Measurements from ENCODE around the gene GFPT2.

The GFPT2 gene

DNA sequence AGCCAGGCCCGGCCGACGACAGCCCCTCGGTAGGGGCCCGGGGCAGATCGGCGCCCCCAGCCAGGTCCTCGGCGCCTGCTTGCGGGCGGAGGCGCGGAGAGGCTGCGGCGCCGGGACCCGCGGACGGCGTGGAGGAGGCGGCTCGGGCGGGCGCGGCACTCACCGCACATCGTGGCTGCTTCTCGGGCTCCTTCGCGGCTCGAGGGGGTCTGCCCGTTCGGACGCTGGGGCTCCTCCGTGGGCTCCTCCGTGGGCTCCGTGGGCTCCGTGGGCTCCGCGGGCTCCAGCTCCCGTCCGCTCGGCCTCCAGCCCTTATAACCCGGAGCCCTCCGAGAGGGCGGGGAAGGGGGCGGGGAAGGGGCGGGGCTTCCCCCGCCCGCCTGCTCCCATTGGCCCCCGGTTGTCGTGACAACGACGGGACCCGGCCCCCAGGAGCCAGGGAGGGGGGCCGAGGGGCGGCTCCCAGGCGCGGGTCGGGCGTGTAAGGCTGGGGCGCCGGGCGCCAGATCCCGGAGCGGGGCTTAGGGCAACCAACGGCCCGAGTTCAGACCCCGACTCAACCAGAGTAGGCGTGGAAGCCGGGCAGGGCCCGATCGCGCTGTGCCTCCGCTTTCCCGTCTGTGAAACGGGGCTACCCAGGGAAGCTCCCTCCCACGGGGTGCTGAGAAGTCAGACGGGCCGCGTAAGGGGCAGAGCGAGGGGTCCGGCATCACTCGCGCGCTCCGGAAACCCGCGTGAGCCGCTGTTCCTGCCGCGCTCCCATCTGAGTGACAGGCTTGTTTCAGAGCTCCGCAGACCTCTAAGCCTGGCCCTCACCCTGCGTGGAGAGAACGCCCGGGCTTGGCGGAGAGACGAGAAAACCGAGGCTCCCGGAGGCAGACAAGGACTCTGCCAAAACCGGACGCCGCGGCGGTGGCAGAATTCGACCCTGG is at the start of gene GFPT2:
GFPT2 (minus strand) TSS at position 289 of the 932 bp plus-strand sequence; CDS start at position 170, 119 bp downstream.
- DNase-seq = peak; percentile 46

DNA sequence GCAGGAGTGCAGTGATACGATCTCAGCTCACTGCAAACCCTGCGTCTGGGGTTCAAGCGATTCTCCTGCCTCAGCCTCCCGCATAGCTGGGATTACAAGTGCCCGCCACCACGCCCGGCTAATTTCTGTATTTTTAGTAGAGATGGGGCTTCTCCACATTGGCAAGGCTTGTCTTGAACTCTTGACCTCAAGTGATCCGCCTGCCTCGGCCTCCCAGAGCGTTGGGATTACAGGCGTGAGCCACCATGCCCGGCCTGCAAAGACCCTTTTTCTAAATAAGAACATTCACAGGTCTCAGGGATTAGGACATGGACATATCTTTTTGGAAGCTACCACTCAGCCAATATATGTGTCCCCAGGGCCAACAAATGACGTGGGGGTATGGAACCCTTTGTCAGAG is 49.6 kb upstream of the GFPT2 start:
- no peak for DNase-seq

DNA sequence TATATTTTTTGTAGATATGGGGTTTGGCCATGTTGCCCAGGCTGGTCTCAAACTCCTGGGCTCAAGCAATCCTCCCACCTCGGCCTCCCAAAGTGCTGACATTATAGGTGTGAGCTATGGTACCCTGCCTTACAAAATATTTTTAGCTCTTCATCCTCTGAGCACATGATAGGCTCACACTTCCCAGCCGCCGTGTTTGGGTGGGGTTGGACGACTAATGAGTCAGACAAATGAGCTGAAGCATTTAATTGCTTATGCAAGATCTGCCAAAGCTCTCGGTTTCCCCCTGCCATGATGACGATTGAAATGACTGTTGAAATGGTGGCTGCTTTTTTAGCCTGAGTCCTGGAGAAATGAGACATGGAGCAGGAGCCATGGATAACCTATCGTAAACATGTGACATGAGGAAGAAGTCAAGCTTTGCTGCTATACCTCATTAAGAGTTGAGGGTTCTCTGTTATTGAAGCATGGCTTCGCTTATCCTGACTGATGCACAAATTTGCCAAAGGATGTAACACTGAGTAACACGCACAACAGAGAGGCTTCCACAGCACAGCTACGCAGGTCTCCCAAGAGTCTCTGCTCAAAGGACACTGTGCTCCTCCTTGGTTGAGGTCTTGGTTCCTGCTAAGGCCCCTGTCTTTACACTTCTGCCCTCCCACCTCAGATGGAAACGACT is 48.2 kb upstream of the GFPT2 start:
- no peak for DNase-seq

DNA sequence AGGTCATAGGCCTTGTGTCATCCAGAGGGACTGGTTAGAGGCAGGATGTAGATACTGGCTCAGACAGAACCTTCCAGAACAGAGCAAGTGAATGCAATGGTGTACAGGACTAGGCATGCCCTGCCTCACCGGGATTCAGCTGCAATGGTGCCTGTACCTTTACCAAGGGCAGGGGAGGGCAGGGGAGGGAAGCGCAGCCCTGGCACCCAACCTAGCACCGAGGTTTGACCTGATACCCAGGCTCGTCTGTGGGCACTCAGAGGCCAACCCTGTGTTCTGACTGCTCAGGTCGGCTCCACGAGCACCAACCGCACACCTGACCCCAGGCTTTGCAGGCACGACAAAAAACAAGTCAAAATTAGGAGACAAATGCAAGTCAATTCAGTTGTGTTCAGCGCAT is 47.3 kb upstream of the GFPT2 start:
- no peak for DNase-seq

DNA sequence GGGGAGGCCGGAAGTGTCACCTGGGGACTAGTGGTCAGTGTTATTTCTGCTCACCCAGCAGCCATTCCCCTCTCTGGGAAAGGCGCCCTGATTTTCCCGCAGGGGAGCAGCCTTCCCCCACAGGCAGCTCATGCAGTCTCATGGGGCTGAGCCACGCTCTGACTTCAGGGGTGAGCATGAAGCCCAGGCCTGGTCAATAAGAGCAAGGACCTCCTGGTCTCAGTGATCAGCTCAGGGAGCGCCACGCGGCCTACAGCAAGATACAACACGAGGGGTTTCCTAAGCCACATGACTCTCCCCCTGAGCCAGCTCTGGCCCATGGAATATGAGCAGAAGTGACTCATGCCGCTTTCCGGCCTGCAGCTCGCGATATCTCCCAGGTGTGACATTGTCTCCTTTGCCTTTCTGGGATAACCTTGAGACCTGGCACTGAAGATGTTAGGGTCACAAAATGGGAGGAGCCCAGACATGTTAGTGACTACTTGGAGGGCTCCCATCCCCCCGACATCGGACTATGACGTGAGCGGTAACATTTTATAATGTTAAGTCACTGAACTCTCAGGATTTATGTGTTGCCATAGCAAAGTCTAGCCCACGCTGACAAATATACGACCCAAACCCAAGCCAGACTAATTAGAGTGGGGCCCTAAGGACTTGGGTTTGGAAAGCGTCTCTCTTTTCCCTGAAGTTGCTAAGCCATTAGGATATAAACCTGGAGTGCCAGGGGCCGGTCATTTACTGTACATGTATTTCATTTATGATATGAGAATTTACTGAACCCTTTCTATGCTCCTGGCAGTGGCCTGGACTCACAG is 46.5 kb upstream of the GFPT2 start:
- no peak for DNase-seq

DNA sequence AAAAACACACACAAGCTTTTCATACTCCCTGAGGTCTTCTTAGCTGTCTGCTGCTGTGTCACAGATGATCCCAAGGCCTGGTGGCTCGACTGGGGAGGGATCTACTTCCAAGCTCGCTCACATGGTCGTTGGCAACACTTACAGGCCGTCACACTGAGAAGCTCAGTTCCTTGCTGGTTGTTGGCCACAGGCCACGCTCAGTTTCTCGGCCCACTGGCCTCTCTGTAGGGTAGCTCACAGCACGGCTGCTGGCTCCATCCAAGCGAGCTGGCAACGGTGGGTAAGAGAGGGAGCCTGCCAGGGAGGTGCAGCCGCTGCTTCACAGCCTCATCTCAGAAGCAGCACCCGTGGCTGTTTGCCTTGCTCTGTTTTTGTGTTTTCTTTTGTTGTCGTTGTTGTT is 43.8 kb upstream of the GFPT2 start:
- no peak for DNase-seq

DNA sequence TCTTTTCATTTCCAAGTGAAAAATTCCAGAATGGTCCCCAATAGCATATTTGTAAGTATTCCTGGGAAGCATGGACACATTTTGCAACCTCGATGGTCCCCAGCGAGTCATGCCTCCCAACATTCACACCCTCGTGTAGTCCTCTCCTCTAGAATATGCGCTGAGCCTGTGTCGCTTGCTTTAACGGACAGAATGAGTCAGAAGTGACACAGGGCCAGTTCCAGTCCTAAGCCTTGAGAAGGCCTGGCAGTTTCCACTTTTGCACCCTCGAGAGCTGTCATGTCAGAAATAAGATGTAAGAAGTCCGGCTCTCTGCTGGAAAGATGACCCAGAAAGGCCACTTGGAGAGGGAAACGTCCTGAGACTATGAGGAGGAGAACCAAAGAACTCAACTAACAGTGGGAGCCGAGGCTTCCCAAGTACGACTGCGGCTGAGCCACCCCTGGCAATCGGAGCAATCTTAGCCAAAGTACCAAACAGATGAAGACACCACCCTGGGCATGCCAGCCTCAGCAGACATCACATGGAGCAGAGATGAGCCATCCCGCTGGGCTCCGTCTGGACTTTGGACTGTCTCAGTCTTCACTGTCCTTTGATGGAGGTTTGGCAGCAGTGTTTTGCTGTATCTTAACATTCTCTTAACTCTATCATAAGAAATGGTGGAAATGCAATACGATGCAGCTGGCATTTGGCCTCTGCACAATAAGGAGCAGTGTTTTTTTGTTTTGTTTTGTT is 42.6 kb upstream of the GFPT2 start:
- no peak for DNase-seq

DNA sequence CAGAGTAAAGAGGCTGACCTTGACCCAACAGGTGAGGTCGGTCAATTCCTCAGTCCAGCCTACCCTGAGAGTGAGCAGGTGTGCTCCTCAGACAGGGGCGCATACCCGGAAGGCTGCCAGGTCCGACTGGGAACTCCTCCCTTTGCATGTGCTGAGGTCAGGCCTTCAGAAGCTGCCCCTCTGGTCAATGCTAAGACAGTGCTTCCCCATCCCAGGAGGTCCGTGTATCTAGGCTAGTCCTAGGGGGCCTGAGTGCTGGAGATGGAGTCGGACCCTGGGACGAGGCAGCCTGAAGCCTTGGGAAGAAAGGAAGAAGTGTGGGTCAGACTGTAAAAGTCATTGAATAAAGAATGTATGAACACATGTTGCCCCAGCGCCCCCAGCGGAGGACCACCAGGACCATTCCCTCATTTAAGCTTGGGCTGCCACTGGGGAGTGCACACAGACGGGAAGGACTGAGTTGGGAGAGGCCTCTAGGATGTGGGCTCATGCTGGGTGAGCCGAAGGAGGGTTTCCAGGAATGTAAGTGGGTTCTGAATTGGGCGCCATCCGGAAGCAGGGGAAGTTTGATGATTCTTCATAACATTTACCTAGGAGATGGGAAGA is 41.0 kb upstream of the GFPT2 start:
- no peak for DNase-seq

DNA sequence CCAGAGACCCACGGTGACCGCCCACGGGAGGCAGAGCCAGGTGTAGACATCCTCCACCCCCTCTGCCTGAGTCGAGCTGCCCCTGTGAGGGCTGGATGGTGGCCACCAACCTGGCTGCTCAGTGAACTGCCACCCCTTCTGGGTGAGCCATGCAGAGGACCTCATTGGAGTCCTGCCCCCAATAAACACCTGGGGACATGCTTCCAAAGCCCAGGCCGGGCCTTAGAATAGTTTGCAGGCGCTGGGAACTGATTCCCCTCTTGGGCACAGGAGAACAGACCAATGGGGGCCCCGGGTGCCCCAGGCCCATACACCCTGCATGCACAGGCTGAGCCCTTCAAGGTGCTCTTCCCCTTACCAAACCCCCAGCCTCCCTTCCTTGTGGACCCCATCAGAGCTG is 38.1 kb upstream of the GFPT2 start:
- no peak for DNase-seq

DNA sequence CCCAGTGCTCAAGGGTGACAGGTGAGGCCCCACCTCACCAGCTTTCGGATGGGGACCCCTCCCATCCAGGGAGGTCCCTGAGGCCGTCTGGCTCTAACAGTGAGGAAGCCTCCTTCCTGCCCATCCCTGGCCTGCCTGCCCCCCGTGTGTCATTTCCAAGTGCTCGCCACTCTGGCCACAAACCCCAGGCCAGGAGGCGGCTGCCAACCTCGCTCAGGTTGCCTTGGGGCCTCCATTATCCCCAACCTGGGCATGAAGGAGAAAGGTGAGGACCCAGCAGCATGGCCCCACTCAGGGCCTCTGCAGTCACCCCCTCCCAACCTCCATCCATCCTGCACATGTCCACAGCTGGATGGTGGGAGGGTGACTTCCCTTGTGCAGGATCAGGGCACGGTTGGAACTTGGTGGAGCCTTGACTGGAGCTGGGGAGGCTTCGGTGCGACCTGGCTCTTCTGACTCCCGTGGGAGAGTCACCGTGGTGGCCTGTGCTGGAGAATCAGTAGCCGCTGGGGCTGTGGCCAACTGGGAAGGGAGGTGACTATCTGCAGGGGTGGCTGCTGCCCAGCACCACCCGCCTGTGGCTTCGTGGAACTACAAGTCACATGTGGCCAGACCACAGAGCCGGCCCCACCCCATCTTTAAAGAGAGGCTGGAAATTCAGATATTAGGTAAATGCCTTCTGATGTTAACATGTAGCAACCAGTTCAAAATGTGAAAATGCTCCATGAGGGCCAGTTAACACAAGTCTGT is 37.5 kb upstream of the GFPT2 start:
- DNase-seq = no peak

DNA sequence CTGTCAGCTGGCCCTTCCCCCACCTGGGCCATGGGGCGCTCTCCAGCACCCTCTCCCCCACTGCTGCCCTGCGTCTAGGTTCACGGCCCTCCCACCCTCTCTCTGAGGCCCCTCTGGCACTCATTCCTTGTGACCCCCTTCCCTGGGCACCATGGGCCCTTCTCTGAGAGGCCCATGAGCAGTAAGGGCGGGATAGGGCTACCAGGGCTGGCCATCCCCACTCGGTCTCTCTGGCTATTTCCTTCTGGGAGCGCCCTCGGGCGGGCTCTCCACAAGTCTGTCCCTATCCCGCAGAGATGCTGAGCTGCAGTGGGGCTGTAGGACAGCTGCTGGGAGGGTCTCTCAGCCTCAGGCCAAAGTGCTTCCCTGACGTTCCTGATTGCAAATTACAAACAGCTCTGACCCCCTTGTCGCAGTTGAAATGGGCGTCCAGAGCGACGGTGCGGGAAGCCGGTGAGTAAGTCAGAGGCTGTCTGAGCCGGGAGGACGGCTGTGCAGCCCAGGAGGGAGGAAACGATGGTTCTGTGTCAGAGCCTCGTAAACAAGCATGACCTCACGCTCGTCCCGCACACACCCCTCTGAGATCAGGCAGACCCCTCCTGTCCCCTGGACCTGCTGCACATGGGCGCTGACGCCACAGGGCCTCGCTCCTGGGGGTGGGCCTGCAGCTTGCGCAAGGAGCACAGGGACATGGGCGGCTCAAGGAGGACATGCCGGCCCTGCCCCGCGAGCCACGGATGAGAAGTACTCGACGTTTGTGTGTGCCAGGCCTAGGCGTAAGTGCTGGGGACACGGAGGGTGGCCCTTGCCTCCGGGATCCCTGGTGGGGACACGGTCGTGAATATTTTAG is 36.3 kb upstream of the GFPT2 start:
- no peak for DNase-seq

DNA sequence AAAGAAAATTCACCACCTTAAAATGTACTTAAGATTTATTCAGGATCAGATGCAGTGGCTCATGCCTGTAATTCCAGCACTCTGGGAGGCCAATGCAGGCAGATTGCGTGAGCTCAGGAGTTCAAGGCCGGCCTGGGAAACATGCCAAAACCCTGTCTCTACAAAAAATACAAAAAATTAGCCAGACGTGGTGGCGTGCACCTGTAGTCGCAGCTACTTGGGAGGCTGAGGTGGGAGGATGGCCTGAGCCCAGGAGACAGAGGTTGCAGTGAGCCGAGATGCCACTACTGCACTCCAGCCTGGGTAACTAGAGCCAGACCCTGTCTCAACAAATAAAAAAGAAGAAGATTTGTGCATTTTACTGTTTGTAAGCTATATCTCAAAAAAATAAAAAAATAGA is 34.7 kb upstream of the GFPT2 start:
- DNase-seq = no peak

DNA sequence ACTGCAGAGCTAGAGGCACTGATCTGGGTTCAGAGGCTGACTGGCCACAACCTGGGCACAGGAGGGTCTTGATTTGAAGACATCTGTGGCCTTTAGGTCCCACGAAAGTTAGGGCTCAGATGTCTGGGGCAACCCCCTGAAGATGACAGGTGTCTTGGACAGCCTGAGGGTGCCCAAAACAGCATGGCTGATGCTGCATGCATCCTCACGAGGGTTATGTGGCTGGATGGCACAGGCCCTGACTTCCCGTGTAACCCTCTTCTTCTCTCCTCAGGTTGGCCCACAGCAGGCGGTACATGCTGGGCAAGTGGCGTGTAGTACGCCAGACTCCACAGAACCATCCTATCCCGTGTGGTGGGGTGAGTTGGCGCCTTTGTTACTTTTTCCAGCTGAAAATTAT is 29.8 kb upstream of the GFPT2 start:
- DNase-seq = no peak

DNA sequence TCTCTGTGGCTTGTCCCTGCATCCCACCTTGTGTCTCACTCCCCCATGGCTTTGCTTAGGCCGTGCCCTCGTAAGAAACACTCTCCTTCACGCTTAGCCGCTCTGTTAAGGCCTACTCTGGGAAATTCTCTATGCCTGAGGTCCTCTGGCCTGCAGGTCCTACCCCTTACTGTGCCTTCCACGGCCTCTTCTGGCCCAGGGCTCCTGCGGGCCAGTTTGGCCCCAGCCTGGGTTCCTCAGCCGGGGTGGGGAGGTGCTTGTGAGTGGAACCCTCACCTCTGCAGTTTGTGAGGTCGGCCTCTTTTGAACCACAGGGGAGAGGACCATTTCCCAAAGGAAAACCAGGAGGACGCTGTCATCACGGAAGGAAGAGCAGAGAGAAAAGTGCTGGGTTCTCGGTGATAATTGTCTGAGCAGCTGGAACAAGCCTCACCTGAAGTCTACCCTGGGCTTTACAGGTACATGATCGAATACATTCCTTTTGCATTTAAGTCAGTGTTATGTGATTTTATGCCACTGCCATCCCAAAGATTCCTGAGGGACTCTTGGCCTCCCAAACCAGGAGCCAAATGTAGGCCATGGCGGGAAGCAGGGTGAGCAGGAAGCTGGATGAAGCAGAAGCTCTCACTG is 28.8 kb upstream of the GFPT2 start:
- DNase-seq = no peak

DNA sequence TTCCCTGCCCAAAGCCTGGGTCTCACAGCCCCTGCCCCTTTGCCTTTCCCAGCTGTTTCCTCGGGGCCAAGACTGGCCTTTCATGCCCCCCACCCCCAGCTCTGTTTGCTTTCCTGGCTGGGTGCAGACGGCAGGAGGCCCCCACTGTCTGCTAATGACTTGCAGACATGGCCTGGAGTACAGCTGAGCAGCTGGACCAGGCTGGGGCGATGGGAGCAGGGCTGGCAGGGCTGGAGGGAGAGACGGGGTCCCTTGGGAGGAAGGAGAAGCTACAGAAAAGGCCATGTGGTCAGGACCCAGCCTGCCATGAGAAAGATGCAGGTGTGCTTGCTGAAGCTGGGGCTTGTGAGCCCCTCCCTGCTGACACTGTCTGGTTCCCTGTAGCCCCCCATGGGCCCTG is 28.3 kb upstream of the GFPT2 start:
- no peak for DNase-seq

DNA sequence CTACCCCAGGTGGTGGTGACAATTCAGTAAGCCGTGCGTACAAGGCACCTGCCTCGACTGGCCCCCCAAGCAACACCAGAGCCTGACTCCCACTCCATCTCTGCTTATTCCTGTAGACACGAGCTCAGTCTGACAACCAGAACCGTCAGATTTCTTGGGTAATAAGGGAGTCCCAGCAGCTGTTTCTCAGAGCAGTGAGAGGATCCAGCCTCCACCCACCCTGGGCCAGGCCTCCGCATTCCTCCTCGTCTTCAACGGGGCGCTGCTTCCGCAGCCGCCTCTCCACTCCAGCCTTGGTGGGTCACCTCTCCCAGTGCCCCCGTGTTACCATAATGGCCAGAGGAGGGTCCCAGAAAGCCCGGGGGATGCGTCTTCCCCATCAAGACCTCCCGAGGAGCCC is 27.7 kb upstream of the GFPT2 start:
- no peak for DNase-seq

DNA sequence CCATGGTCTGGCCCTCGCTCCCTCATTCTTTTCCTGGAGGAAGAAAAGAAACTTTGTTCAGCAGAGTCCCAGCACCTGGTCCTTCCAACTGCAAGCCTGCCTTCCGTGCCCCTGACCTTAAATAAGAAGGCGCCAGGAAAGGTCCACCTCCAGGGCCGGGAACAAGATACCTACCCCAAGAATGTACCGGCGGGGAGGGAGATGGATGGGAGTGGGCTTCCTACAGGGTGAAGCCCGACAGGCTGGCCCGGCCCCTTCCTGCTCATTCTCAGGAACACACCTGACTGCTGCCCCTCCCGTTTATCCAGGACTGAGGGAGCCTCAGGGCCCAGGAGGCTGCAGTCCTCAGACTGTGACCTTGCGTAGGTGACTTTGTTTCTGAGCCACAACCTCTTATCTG is 27.3 kb upstream of the GFPT2 start:
- no peak for DNase-seq

DNA sequence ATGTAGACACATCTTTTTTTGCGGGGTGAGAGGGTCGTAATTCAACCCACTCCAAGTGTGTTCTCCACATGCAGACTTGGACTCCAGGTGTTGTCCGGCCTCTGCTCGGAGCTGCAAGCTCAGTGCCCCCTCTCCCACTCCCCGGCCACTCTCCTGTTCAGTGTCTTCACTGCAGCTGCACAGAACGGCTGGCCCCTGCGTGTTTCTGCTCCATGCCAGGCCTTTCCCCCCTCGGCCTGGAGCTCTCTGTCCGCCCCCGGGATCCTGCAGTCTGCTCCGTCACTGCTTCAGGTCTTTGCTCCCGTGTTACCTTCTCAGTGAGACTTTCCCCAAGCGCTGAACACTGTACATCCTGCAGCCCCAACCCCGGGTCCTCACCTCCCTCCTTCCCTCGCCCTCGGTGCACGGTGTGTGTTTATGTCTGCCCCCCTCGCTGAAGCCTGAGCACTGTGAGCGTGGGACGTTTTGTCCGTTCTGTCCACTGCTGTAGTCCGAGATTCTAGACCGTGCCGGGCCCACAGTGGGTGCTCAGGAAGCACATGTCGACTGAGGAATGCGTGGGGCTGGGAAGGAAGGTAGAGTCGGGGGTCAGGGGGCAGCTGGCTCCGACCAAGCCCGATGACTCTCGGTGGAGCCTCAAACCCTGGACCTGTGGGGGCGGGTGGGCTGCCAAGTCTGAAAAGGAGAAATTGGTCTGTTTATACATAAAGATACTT is 26.4 kb upstream of the GFPT2 start:
- no peak for DNase-seq

All from NCI-H774 (cell line).